H1 (cell line): Measurements from ENCODE around the gene FLT4. TPM values are rescaled to one million over a fixed set of nuclear protein-coding genes. Genes with fewer than 3 reads are reported as not detected.

ENCODE experiments used
- CTCF ChIA-PET: fragments of 300-600 bp; sonication (Branson Sonifier 250); formaldehyde crosslinking; loops from one replicate; lab custom pipeline; 2021; ENCODE audit not compliant: partially characterized antibody; lab: Charles Lee
- POLR2A ChIA-PET: fragments of 300-600 bp; sonication (Branson Sonifier 250); formaldehyde crosslinking; loops from one replicate; lab custom pipeline; 2021; ENCODE audit warnings: inconsistent platforms; ENCODE audit not compliant: partially characterized antibody; lab: Charles Lee
- DNase-seq, 2 experiments: peaks; one replicate each; pipeline versions ENCODE4 v3.0.0 to v3.0.0-alpha.2; 2010 to 2022; ENCODE audit warnings: low spot score in 2 of 2, low read depth in 1 of 2, mixed read lengths in 1 of 2
- FAIRE-seq: peaks from 2 replicates; lab custom pipeline; 2011; peaks lifted over from hg19 to GRCh38; lab: Jason Lieb, UNC
- H2AFZ ChIP-seq: 2 replicates; pipeline ENCODE4 v1.8.1; 2012; ENCODE audit warnings: low read length, inconsistent platforms
- H2AK5ac ChIP-seq: 2 replicates; pipeline ENCODE4 v1.6.1; 2013; ENCODE audit warnings: low read depth, low read length
- H2BK120ac ChIP-seq: replicated peaks from 2 replicates; pipeline ENCODE3; 2013; ENCODE audit warnings: low read depth, low read length, inconsistent platforms
- H2BK12ac ChIP-seq: 2 replicates; pipeline ENCODE4 v1.6.1; 2013; ENCODE audit warnings: low read depth, low read length
- H2BK15ac ChIP-seq: 2 replicates; pipeline ENCODE4 v1.6.1; 2013; ENCODE audit warnings: low read length
- H2BK20ac ChIP-seq: 2 replicates; pipeline ENCODE4 v1.6.1; 2013; ENCODE audit warnings: low read length
- H2BK5ac ChIP-seq: 2 replicates; pipeline ENCODE4 v1.6.1; 2013; ENCODE audit warnings: low read depth, low read length
- H3K14ac ChIP-seq: 2 replicates; pipeline ENCODE4 v1.6.1; 2013; ENCODE audit warnings: inconsistent platforms; ENCODE audit not compliant: insufficient read length
- H3K18ac ChIP-seq: 2 replicates; pipeline ENCODE4 v1.6.1; 2013; ENCODE audit warnings: low read length; ENCODE audit errors: extremely low read depth
- H3K23ac ChIP-seq: 2 replicates; pipeline ENCODE4 v1.6.1; 2013; ENCODE audit warnings: inconsistent platforms; ENCODE audit not compliant: insufficient read length
- H3K23me2 ChIP-seq: 2 replicates; pipeline ENCODE4 v1.6.1; 2013; ENCODE audit warnings: low read depth, low read length
- H3K27ac ChIP-seq: 2 replicates; pipeline ENCODE4 v1.6.1; 2011; ENCODE audit warnings: low read depth, low read length, inconsistent platforms
- H3K27me3 ChIP-seq, 4 experiments: replicated peaks in 1 of 4; 1 replicate in 1 of 4; 2 replicates in 3 of 4; pipeline versions ENCODE4 v1.6.1 to v1.8.1; 2011 to 2013; ENCODE audit warnings: low read length in 3 of 4, mild to moderate bottlenecking in 3 of 4, inconsistent platforms in 2 of 4, mixed read lengths in 2 of 4, moderate library complexity in 1 of 4; ENCODE audit not compliant: control insufficient read depth in 3 of 4, insufficient read depth in 3 of 4; ENCODE audit errors: extremely low read depth in 1 of 4
- H3K36me3 ChIP-seq, 4 experiments: 2 replicates each; pipeline versions ENCODE4 v1.6.1 to v1.8.1; 2011 to 2013; ENCODE audit warnings: mild to moderate bottlenecking in 4 of 4, low read length in 3 of 4, moderate library complexity in 2 of 4, control low read depth in 1 of 4, inconsistent platforms in 1 of 4; ENCODE audit not compliant: insufficient read depth in 4 of 4, control insufficient read depth in 2 of 4
- H3K4ac ChIP-seq: replicated peaks from 2 replicates; pipeline ENCODE3; 2013; ENCODE audit warnings: low read length, low read depth, mixed read lengths, inconsistent platforms; ENCODE audit not compliant: insufficient read length
- H3K4me1 ChIP-seq, 4 experiments: replicated peaks in 1 of 4; 1 replicate in 1 of 4; 2 replicates in 3 of 4; pipeline versions ENCODE4 v1.6.1 to v1.8.1; 2011 to 2013; ENCODE audit warnings: low read length in 3 of 4, inconsistent platforms in 2 of 4, mixed read lengths in 1 of 4; ENCODE audit not compliant: insufficient read depth in 4 of 4, control insufficient read depth in 3 of 4
- H3K4me2 ChIP-seq, 2 experiments: 2 replicates each; pipeline versions ENCODE4 v1.6.1 to v1.8.1; 2011 to 2013; ENCODE audit warnings: low read depth in 2 of 2, low read length in 2 of 2, control low read depth in 1 of 2, inconsistent platforms in 1 of 2, mild to moderate bottlenecking in 1 of 2; ENCODE audit not compliant: insufficient read depth in 1 of 2
- H3K4me3 ChIP-seq, 4 experiments: fragments of 200-600, 300-600 bp in 1 of 4; sonication (generic), shearing (Covaris generic), sonication (Bioruptor Twin) in 1 of 4; 2 replicates each; pipeline versions ENCODE4 v1.5.1 to v1.8.1; 2011 to 2016; ENCODE audit warnings: low read length in 4 of 4, low read depth in 3 of 4, control low read depth in 2 of 4, inconsistent platforms in 2 of 4, mild to moderate bottlenecking in 2 of 4, mixed read lengths in 1 of 4, moderate library complexity in 1 of 4; ENCODE audit not compliant: insufficient read depth in 2 of 4; ENCODE audit errors: extremely low read depth in 1 of 4
- H3K56ac ChIP-seq: replicated peaks from 2 replicates; pipeline ENCODE3; 2013; ENCODE audit warnings: low read depth, mild to moderate bottlenecking, mixed read lengths, low read length, inconsistent platforms; ENCODE audit not compliant: insufficient read length
- H3K79me1 ChIP-seq: 2 replicates; pipeline ENCODE4 v1.6.1; 2013; ENCODE audit warnings: low read depth, low read length, control low read depth
- H3K79me2 ChIP-seq, 2 experiments: 2 replicates each; pipeline versions ENCODE4 v1.6.1 to v1.8.1; 2012 to 2013; ENCODE audit warnings: low read length in 2 of 2, mild to moderate bottlenecking in 2 of 2, inconsistent platforms in 1 of 2; ENCODE audit not compliant: insufficient read depth in 2 of 2, control insufficient read depth in 1 of 2
- H3K9ac ChIP-seq, 4 experiments: replicated peaks in 1 of 4; 1 replicate in 1 of 4; 2 replicates in 3 of 4; pipeline versions ENCODE4 v1.6.1 to v1.8.1; 2011 to 2013; ENCODE audit warnings: low read depth in 3 of 4, low read length in 3 of 4, control low read depth in 2 of 4, mild to moderate bottlenecking in 2 of 4, moderate library complexity in 2 of 4, inconsistent platforms in 1 of 4; ENCODE audit errors: extremely low read depth in 1 of 4
- H3K9me3 ChIP-seq, 2 experiments: 2 replicates each; pipeline versions ENCODE4 v1.6.1 to v1.8.1; 2012 to 2013; ENCODE audit warnings: mild to moderate bottlenecking in 2 of 2, moderate library complexity in 2 of 2, control low read depth in 1 of 2, inconsistent platforms in 1 of 2, low read depth in 1 of 2, low read length in 1 of 2, mixed read lengths in 1 of 2; ENCODE audit not compliant: insufficient read depth in 2 of 2
- H4K20me1 ChIP-seq, 2 experiments: replicated peaks in 1 of 2; 2 replicates each; pipeline versions ENCODE3 to v1.8.1; 2011 to 2013; ENCODE audit warnings: inconsistent platforms in 2 of 2, low read length in 2 of 2, mild to moderate bottlenecking in 1 of 2; ENCODE audit not compliant: insufficient read depth in 2 of 2, control insufficient read depth in 1 of 2
- H4K5ac ChIP-seq: 2 replicates; pipeline ENCODE4 v1.6.1; 2013; ENCODE audit warnings: low read length, low read depth, mixed read lengths, inconsistent platforms; ENCODE audit not compliant: insufficient read length
- H4K8ac ChIP-seq: 2 replicates; pipeline ENCODE4 v1.8.0; 2013; ENCODE audit warnings: mild to moderate bottlenecking, moderate library complexity, low read length, inconsistent platforms; ENCODE audit not compliant: insufficient read depth; ENCODE audit errors: extremely low read depth
- H4K91ac ChIP-seq: replicated peaks from 2 replicates; pipeline ENCODE3; 2013; ENCODE audit warnings: low read length, mixed read lengths, inconsistent platforms; ENCODE audit not compliant: insufficient read length
- BCL11A ChIP-seq, 2 experiments: IDR thresholded peaks; one replicate each; pipeline ENCODE4 v1.6.1; 2011; ENCODE audit warnings: low read depth in 2 of 2, low read length in 2 of 2, mild to moderate bottlenecking in 2 of 2
- CREB1 ChIP-seq: IDR thresholded peaks from 2 replicates; pipeline ENCODE4 v1.6.1; 2012; ENCODE audit warnings: inconsistent platforms
- KDM1A ChIP-seq: fragments of 200-600, 300-600 bp; sonication (generic); IDR thresholded peaks from 2 replicates; pipeline ENCODE4 v1.7.1; 2016; ENCODE audit warnings: mild to moderate bottlenecking, low read length, borderline replicate concordance
- KDM4A ChIP-seq: IDR thresholded peaks from one replicate; pipeline ENCODE4 v1.7.1; 2012; ENCODE audit warnings: low read depth, mild to moderate bottlenecking, moderate library complexity, low read length, inconsistent platforms; ENCODE audit not compliant: severe bottlenecking
- RAD21 ChIP-seq, 2 experiments: IDR thresholded peaks in 1 of 2; conservative IDR thresholded peaks in 1 of 2; 2 replicates each; pipeline ENCODE4 v1.6.1; 2011; ENCODE audit warnings: low read depth in 2 of 2, low read length in 2 of 2, improper control_type of control experiment in 1 of 2, inconsistent platforms in 1 of 2, mild to moderate bottlenecking in 1 of 2, moderate library complexity in 1 of 2
- SAP30 ChIP-seq: fragments of 300-600 bp; sonication (generic); IDR thresholded peaks from 2 replicates; pipeline ENCODE4 v1.7.1; 2012; ENCODE audit warnings: low read length, moderate library complexity, mild to moderate bottlenecking, inconsistent platforms; ENCODE audit not compliant: insufficient read depth, insufficient replicate concordance
- SIRT6 ChIP-seq: IDR thresholded peaks from one replicate; pipeline ENCODE4 v1.7.1; 2012; ENCODE audit warnings: low read length, inconsistent platforms
- SP2 ChIP-seq: IDR thresholded peaks from 2 replicates; pipeline ENCODE4 v1.6.1; 2012; ENCODE audit warnings: mild to moderate bottlenecking, low read length, inconsistent platforms
- WGBS, 2 experiments: shearing (Covaris generic) in 1 of 2; methylation state at CpG; one replicate each; pipeline versions ENCODE4 v1.1.6 to v1.1.7; 2013 to 2015; ENCODE audit warnings: low lambda C conversion rate in 2 of 2, mixed read lengths in 2 of 2, inconsistent platforms in 1 of 2, low coverage in 1 of 2, missing lambda C conversion rate in 1 of 2; ENCODE audit not compliant: insufficient replicate concordance in 2 of 2, insufficient coverage in 1 of 2, insufficient read length in 1 of 2; ENCODE audit errors: extremely low coverage in 1 of 2, missing lambda C conversion rate in 1 of 2; 5-methylcytosine and 5-hydroxymethylcytosine counted together
- polyA plus RNA-seq, 7 experiments: library from polyadenylated mRNA; depleted of rRNA in 3 of 7; stranded (reverse) in 5 of 7; unstranded in 2 of 7; fragments of >200 nt in 5 of 7; fragments of 200-250 nt in 2 of 7; gene quantifications; 1 replicate in 5 of 7; 2 replicates in 1 of 7; 4 replicates in 1 of 7; pipeline versions ENCODE4 v1.2.1 to v1.2.3, GENCODE V29; 2011 to 2013; ENCODE audit warnings: missing spikeins in 2 of 7, mixed read lengths in 2 of 7
- total RNA-seq: library from RNA; stranded (reverse); fragmentation: NEBNext Ultra II Directional; extraction: Animal tissue kit (Norgen Biotek cat#: 25700); gene quantifications from 2 replicates; pipeline ENCODE4 v1.2.1, GENCODE V29; 2021
- TF ChIP-seq, protein P1 (sequence below): IDR thresholded peaks from 2 replicates; pipeline ENCODE4 v1.6.1; 2011; ENCODE audit warnings: low read length, improper control_type of control experiment
- TF ChIP-seq, protein P2 (sequence below): IDR thresholded peaks from 2 replicates; pipeline ENCODE4 v1.6.1; 2012; ENCODE audit warnings: low read length, inconsistent platforms

Gene FLT4
- total and polyA plus RNA-seq, 2 of the 8 experiments (the other 6 are each of a cell fraction or from before 2014, with no cell fraction given): 6.5 to 7.7 TPM

DNA sequence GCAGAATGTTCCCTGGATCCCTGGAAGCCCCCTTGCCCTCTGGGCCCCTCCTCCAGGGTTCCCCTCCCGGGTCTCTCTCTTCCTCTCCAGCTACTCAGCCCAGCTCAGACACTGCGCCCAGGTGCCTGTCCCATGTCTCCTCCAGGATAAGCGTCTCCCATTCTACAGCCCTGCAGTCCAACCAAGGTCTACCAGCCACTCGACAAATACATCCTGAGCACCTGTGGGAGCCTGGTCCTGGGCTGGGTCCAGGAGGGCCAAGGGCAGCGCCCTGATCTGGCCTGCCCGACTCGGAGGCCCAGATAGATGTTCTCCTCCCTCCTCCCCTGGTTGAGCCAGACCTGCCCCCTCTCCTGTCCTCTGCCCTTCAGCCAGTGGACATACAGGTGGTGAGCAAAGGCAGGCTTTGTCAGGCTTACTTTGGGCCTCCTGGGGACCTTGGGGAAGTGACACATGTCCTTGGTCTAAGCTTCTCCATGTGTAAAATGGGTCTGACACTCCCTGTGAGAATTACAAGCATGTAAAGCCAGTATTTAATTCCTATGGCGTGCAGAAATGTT, 1.4 kb downstream of the FLT4 start:
- Histone ChIP-seq H2AK5ac (no peak overlapping the region), H3K79me2 (no peaks in the 10 kb centered on the region), H2BK120ac (no peak overlapping the region), H4K91ac (no peak overlapping the region), H2BK12ac (no peak overlapping the region), H3K56ac (no peak overlapping the region), H3K4me1 (no peaks in the 10 kb centered on the region; a peak in 2 of 7 replicates), H3K36me3 (no peaks in the 10 kb centered on the region), H2BK15ac (no peak overlapping the region), H3K79me1 (no peaks in the 10 kb centered on the region), H3K27ac (no peak overlapping the region), H3K27me3 (peaks cover 5 to 36% (median 28%) of the 10 kb centered on the region in 4 experiments), H3K14ac (no peak overlapping the region), H3K4me2 (peak overlapping the region; percentile 75 to 87), H4K8ac (no peak overlapping the region), H2AFZ (no peak overlapping the region), H3K4me3 (peak overlapping the region in 2 of 4 experiments; percentile 76 to 91; a peak in 5 of 8 replicates), H4K5ac (no peak overlapping the region), H3K23me2 (peaks cover 12% of the 10 kb centered on the region; the same call in 1 of the 2 replicates), H4K20me1 (peaks cover 0 to 7% of the 10 kb centered on the region in 2 experiments), H3K9ac (no peak overlapping the region), H3K18ac (no peak overlapping the region), H3K9me3 (no peaks in the 10 kb centered on the region), H2BK20ac (no peak overlapping the region), H2BK5ac (no peak overlapping the region), H3K4ac (no peak overlapping the region), H3K23ac (no peak overlapping the region)
- 74% methylated on average over 5 of the region's 8 CpGs; no CpG with 5 or more reads in 1 of the 2 experiments for WGBS, 2 experiments
- FAIRE-seq (no peak), DNase-seq (peak in 1 of 2 experiments; percentile 45)
- ChIA-PET CTCF (interaction anchor here (0.7 to 3.7 kb wide), 13 partner anchors 8 to 49 kb away, joined by 3 to 15 read pairs (median 4); no protein-coding TSS in a partner anchor), POLR2A (interaction anchor here (0.6 to 0.8 kb wide), 2 partner anchors 27 to 156 kb away, joined by 3 read pairs; no protein-coding TSS in a partner anchor)
- TF ChIP-seq SIRT6 (no peak), BCL11A (IDR thresholded peaks at IDR 0.05; ENCODE audit: low read depth in 2 of 2, low read length in 2 of 2) (no peak), CREB1 (no peak), KDM4A (no peak), SAP30 (no peak), RAD21 (IDR thresholded peaks at IDR 0.05 in 1 of 2, conservative IDR thresholded peaks at IDR 0.05 in 1 of 2; ENCODE audit: low read depth in 2 of 2, low read length in 2 of 2) (no peak), KDM1A (no peak), SP2 (no peak)
- TF ChIP-seq, protein P1, sequence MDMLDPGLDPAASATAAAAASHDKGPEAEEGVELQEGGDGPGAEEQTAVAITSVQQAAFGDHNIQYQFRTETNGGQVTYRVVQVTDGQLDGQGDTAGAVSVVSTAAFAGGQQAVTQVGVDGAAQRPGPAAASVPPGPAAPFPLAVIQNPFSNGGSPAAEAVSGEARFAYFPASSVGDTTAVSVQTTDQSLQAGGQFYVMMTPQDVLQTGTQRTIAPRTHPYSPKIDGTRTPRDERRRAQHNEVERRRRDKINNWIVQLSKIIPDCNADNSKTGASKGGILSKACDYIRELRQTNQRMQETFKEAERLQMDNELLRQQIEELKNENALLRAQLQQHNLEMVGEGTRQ: no peak
- TF ChIP-seq, protein P2, sequence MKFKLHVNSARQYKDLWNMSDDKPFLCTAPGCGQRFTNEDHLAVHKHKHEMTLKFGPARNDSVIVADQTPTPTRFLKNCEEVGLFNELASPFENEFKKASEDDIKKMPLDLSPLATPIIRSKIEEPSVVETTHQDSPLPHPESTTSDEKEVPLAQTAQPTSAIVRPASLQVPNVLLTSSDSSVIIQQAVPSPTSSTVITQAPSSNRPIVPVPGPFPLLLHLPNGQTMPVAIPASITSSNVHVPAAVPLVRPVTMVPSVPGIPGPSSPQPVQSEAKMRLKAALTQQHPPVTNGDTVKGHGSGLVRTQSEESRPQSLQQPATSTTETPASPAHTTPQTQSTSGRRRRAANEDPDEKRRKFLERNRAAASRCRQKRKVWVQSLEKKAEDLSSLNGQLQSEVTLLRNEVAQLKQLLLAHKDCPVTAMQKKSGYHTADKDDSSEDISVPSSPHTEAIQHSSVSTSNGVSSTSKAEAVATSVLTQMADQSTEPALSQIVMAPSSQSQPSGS: no peak
